K562 (cell line): ENCODE results near the gene DAPK2. TPM values are rescaled to one million over a fixed set of nuclear protein-coding genes. Genes with fewer than 3 reads are reported as not detected.

ENCODE experiments used
- BACH1 ChIP-seq: fragments of 200-800 bp; sonication (Bioruptor generic); IDR thresholded peaks from 2 replicates; pipeline ENCODE4 v1.6.1; 2016; ENCODE audit warnings: missing genetic modification characterization, missing compliant biosample characterization
- ESRRA ChIP-seq: fragments of 450-650 bp; IDR thresholded peaks from 2 replicates; pipeline ENCODE4 v1.6.1; 2014; ENCODE audit warnings: low read depth, mild to moderate bottlenecking, moderate library complexity, borderline replicate concordance
- GATAD2A ChIP-seq: fragments of 450-650 bp; IDR thresholded peaks from 2 replicates; pipeline ENCODE4 v1.6.1; 2017
- KAT8 ChIP-seq: fragments of 450-650 bp; IDR thresholded peaks from 2 replicates; pipeline ENCODE4 v1.6.1; 2016; ENCODE audit warnings: low read depth, mild to moderate bottlenecking
- NCOA2 ChIP-seq, 2 experiments: fragments of 450-650 bp; IDR thresholded peaks; 2 replicates each; pipeline ENCODE4 v1.6.1; 2018; ENCODE audit warnings: mild to moderate bottlenecking in 2 of 2, moderate library complexity in 1 of 2; ENCODE audit not compliant: partially characterized antibody in 2 of 2
- RNF2 ChIP-seq: sonication (generic); IDR thresholded peaks from 2 replicates; pipeline ENCODE4 v1.6.1; 2016
- ZNF589 ChIP-seq: fragments of 200-800 bp; sonication (Bioruptor generic); IDR thresholded peaks from 2 replicates; pipeline ENCODE4 v1.6.1; 2016; ENCODE audit warnings: low read depth, missing genetic modification characterization, missing compliant biosample characterization
- polyA plus RNA-seq, 8 experiments: library from polyadenylated mRNA; depleted of rRNA in 4 of 8; stranded (reverse) in 5 of 8; unstranded in 3 of 8; fragments of >200 nt; fragmentation: Nextera tagmentation in 2 of 8; fragmentation: Illumina TruSeq in 1 of 8; extraction: Ambion mirVana in 2 of 8; extraction: Trizol in 1 of 8; gene quantifications; 2 replicates each; pipeline versions ENCODE4 v1.2.1 to v1.2.3, GENCODE V29; 2011 to 2014; ENCODE audit warnings: inconsistent platforms in 1 of 8, missing spikeins in 1 of 8
- total RNA-seq, 7 experiments: library from RNA; depleted of rRNA in 6 of 7; stranded (reverse); fragments of >200 nt in 6 of 7; fragmentation: Illumina TruSeq in 2 of 7; extraction: Trizol in 2 of 7; gene quantifications; 2 replicates each; pipeline versions ENCODE4 v1.2.1 to v1.2.3, GENCODE V29; 2011 to 2021; ENCODE audit warnings: low replicate concordance in 1 of 7
- TF ChIP-seq, protein P1 (sequence below), 3 experiments: fragments of 200-800 bp in 1 of 3; fragments of 250-450 bp in 1 of 3; fragments of 450-650 bp in 1 of 3; sonication (Bioruptor Pico) in 1 of 3; sonication (Bioruptor generic) in 1 of 3; formaldehyde crosslinking in 1 of 3; IDR thresholded peaks; 2 replicates each; pipeline versions ENCODE4 v1.6.1 to v1.8.0; 2016 to 2022; ENCODE audit warnings: mild to moderate bottlenecking in 2 of 3, missing genetic modification characterization in 2 of 3, missing compliant biosample characterization in 1 of 3, moderate library complexity in 1 of 3
- TF ChIP-seq, protein P2 (sequence below), 2 experiments: fragments of 250-450 bp in 1 of 2; fragments of 450-650 bp in 1 of 2; sonication (Bioruptor Pico) in 1 of 2; IDR thresholded peaks; 2 replicates each; pipeline versions ENCODE4 v1.6.1 to v1.8.0; 2016 to 2021; ENCODE audit warnings: mild to moderate bottlenecking in 2 of 2, moderate library complexity in 2 of 2, missing compliant biosample characterization in 1 of 2, missing genetic modification characterization in 1 of 2
- TF ChIP-seq, protein P3 (sequence below): fragments of 450-650 bp; IDR thresholded peaks from 2 replicates; pipeline ENCODE4 v1.6.1; 2017; ENCODE audit warnings: antibody characterized with exemption

The DAPK2 gene
- total and polyA plus RNA-seq, 9 of the 15 experiments (the other 6 are each of a cell fraction or from before 2014, with no cell fraction given), result 0.14 to 5.2 (median 2.2) TPM

DNA sequence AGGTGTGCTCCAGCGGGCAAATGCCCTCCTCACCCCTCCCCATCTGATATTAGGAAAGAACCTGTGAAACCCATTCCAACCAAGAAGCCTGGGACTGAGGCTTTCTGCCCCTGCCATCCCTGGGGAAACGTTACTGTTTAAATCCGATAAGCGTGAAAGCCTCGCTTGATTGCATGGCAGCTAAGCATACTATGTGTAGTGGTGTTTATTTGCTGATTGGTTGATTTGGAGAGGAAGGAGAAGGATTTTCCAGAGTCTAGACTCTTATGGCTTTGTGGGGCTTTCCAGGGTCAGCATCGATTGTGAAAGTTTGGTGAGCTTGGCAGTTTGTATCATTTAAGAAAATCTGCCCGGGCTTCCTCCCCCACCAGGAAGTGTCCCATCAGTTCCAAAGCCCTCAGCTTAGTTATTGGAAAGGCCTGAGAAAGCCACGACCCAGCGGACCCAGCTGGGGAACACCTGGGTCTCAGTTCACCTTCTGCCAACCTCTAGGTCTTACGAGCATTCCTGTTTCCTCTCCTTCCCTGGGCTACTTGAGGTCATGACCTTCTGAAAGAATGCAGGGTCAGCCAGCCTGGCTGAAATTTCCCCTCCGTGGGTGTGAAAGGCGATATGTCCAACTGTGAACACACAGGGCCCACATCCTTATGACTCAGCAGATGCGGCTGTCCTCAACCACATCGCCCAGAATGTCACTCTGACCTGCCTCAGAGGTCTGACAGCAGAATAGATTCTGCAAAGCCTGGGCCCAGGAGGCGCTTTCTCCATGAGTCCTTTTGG is 149.8 kb downstream of the DAPK2 start (continued):
- TF ChIP-seq, protein P1, sequence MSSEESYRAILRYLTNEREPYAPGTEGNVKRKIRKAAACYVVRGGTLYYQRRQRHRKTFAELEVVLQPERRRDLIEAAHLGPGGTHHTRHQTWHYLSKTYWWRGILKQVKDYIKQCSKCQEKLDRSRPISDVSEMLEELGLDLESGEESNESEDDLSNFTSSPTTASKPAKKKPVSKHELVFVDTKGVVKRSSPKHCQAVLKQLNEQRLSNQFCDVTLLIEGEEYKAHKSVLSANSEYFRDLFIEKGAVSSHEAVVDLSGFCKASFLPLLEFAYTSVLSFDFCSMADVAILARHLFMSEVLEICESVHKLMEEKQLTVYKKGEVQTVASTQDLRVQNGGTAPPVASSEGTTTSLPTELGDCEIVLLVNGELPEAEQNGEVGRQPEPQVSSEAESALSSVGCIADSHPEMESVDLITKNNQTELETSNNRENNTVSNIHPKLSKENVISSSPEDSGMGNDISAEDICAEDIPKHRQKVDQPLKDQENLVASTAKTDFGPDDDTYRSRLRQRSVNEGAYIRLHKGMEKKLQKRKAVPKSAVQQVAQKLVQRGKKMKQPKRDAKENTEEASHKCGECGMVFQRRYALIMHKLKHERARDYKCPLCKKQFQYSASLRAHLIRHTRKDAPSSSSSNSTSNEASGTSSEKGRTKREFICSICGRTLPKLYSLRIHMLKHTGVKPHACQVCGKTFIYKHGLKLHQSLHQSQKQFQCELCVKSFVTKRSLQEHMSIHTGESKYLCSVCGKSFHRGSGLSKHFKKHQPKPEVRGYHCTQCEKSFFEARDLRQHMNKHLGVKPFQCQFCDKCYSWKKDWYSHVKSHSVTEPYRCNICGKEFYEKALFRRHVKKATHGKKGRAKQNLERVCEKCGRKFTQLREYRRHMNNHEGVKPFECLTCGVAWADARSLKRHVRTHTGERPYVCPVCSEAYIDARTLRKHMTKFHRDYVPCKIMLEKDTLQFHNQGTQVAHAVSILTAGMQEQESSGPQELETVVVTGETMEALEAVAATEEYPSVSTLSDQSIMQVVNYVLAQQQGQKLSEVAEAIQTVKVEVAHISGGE (CRISPR knock-in tag; IDR thresholded peaks at IDR 0.05), result peak in 1 of 3 experiments; percentile 71; a peak in 2 of 6 replicates
- TF ChIP-seq RNF2 (peak; percentile 98), ESRRA (peak; percentile 99), BACH1 (tag) (peak; percentile 95), NCOA2 (IDR thresholded peaks at IDR 0.05; ENCODE audit: partially characterized antibody in 2 of 2) (no peak), GATAD2A (peak; percentile 53; the same call in 1 of the 2 replicates), ZNF589 (CRISPR knock-in tag) (peak; percentile 81), KAT8 (no peak)
- TF ChIP-seq, protein P2, sequence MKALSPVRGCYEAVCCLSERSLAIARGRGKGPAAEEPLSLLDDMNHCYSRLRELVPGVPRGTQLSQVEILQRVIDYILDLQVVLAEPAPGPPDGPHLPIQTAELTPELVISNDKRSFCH (CRISPR knock-in tag; IDR thresholded peaks at IDR 0.05), result no peak
- TF ChIP-seq, protein P2 (tag; IDR thresholded peaks at IDR 0.05), result peak; percentile 38; the same call in 1 of the 2 replicates
- TF ChIP-seq, protein P3, sequence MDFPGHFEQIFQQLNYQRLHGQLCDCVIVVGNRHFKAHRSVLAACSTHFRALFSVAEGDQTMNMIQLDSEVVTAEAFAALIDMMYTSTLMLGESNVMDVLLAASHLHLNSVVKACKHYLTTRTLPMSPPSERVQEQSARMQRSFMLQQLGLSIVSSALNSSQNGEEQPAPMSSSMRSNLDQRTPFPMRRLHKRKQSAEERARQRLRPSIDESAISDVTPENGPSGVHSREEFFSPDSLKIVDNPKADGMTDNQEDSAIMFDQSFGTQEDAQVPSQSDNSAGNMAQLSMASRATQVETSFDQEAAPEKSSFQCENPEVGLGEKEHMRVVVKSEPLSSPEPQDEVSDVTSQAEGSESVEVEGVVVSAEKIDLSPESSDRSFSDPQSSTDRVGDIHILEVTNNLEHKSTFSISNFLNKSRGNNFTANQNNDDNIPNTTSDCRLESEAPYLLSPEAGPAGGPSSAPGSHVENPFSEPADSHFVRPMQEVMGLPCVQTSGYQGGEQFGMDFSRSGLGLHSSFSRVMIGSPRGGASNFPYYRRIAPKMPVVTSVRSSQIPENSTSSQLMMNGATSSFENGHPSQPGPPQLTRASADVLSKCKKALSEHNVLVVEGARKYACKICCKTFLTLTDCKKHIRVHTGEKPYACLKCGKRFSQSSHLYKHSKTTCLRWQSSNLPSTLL, result no peak
